HG03565 (cell line): Measurements from ENCODE around the gene AGBL5.

ENCODE experiments used
- ATAC-seq: cut with Tn5 transposase; IDR thresholded peaks from one replicate; pipeline ENCODE4 v1.9.1; 2021; ENCODE audit warnings: mild to moderate bottlenecking, moderate library complexity; ENCODE audit not compliant: unreplicated experiment

AGBL5 gene

DNA sequence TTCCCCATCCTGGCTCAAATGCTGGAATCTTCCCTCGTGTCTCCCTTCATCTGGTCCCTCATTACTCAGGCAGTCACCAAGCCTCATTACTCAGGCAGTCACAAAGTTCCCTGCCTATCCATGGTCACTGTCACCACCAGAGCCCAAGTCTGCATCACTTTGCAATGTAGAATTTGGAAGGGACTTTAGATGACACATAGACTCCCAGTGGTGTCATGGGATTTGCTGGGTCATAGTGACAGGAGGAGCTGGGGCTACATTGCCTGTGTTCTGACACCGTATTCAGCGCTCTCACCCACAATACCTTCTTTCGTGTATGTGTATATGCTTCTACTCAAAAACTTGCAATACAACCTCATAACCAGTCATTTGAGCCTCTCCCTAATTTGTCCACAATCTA, 24.9 kb downstream of the AGBL5 start:
- no peak for ATAC-seq

DNA sequence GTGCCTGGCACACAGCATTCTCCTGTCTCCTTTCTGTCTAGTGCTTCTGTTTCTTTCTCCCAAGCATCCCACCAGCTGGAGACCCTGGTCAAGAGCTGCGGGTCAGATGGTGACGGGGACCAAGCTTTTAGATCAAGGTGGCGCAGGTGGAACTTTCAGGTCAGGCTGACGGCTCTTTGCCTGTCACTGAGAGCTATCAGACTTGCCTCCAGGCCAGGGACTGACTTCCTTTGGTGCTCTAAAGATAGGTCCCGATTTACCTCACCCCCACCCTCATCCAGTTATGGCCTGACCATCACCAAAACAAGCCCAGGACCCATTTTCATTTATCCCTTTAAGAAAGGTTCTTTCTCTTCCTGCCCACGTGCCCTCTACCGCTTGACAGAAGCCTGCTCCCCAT, 25.8 kb downstream of the AGBL5 start:
- ATAC-seq, result no peak

DNA sequence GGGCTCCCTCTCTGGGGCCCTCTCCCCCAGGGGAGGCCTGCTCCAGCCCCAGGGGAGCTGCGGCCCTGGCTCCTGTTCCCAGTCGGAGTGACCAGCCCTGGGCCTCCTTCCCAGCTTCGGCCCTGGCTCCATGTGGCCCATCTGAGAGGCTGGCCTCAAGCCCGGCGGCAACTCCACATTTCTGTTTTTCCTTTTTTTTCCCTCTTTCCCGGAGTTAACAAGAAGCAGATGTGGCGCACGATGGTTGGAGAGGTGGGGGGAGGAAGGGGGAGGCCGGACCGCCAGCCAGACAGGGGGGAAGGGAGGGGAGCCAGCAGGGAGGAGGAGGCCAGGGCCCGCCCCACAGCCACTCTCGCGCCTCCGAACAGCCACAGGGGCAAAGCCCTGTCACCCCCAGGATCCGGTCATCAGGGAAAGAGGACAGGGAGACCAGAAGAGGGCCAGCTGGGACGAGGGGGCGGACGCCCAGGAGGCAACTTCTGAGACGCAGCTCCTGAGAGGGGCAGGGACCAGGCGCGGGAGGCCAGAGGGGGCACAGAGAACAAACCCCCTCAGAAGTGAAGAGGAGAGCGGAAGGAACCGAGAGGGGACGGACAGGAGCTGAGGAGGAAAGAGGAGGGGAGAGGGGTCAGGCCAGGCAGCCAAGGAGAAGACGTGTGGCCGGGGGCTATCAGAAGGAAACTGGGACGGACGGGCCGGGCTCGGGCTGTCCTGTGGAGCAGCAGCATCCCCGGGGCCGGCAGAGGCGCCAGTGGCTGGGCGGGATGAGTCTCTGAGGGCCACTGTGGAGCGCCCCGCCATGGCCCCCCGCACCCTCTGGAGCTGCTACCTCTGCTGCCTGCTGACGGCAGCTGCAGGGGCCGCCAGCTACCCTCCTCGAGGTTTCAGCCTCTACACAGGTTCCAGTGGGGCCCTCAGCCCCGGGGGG, 27.1 kb downstream of the AGBL5 start, which contains the start of gene EMILIN1:
TSS of gene EMILIN1 (plus strand) at position 349 of the 928 bp plus-strand sequence. CDS start at position 800, 451 bp downstream.
- ATAC-seq, result no peak

DNA sequence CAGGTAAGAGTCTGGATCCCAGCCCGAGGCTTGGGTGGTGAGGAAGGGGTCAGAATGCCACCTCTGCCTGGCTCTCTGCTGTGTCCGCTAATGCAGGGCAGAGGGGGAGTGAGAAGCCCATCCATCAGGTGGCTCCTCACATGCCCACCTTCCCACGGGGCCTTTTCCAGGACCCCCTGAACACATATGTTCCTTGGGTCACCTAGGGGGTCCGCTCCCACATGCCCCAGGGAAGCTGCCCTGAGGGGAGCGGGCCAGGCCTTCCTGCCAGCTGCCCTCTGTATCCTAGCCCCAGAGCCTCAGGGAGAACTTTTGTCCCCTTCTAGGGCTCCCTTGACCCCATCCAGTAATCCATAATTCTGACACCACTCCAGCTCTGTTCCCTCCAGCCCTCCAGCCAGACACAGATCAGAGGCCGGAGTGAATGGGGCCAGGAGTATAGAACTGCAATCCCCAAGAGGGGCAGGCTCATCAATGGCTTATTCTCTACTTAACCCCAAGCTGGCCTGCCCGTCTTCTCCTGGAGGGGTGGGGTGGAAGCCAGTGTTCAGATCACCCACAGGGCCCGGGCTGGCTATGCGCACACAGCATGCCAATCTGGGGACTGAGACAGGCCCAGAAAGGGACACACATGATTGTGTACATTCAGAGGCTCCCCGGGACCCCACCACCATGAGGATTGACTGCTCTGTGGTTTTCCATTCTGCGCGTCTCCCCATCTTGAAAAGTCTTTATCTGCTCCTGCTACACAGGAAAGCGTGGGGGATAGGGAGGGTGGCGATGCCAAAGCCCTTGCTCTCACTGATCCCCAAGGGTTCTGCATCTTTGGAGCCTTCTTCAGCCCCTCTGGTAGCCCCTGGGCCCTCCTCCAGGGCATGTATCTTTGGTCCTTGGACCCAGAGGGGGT, 28.0 kb downstream of the AGBL5 start:
- no peak for ATAC-seq

DNA sequence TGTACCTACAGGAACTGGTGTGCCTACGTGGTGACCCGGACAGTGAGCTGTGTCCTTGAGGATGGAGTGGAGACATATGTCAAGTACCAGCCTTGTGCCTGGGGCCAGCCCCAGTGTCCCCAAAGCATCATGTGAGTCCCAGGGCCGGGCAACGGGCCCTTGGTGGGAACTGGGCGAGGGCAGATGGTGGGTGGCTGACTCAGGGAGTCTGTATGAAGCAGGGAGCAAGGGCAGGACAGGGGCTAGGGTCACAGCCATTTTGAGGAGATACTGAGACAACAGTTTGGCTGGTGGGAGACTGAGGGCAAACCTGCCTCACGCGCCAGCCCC, 28.6 kb downstream of the AGBL5 start:
- no peak for ATAC-seq

DNA sequence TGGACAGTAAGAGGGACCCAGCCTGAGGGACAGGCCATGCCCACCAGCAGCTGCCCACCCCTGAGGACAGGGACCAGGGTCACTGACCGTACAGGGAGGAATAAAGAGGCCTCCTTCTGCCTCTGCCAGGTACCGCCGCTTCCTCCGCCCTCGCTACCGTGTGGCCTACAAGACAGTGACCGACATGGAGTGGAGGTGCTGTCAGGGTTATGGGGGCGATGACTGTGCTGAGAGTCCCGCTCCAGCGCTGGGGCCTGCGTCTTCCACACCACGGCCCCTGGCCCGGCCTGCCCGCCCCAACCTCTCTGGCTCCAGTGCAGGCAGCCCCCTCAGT, 29.1 kb downstream of the AGBL5 start:
- ATAC-seq, result no peak

DNA sequence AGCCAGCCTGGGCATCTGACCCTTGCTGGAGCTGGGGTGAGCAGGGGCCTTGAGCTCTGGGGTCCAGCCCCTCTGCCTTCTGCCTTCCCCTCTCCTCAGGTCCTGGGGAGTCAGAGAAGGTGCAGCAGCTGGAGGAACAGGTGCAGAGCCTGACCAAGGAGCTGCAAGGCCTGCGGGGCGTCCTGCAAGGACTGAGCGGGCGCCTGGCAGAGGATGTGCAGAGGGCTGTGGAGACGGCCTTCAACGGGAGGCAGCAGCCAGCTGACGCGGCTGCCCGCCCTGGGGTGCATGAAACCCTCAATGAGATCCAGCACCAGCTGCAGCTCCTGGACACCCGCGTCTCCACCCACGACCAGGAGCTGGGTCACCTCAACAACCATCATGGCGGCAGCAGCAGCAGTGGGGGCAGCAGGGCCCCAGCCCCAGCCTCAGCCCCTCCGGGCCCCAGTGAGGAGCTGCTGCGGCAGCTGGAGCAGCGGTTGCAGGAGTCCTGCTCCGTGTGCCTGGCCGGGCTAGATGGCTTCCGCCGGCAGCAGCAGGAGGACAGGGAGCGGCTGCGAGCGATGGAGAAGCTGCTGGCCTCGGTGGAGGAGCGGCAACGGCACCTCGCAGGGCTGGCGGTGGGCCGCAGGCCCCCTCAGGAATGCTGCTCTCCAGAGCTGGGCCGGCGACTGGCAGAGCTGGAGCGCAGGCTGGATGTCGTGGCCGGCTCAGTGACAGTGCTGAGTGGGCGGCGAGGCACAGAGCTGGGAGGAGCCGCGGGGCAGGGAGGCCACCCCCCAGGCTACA, 30.7 kb downstream of the AGBL5 start:
- ATAC-seq, result no peak

DNA sequence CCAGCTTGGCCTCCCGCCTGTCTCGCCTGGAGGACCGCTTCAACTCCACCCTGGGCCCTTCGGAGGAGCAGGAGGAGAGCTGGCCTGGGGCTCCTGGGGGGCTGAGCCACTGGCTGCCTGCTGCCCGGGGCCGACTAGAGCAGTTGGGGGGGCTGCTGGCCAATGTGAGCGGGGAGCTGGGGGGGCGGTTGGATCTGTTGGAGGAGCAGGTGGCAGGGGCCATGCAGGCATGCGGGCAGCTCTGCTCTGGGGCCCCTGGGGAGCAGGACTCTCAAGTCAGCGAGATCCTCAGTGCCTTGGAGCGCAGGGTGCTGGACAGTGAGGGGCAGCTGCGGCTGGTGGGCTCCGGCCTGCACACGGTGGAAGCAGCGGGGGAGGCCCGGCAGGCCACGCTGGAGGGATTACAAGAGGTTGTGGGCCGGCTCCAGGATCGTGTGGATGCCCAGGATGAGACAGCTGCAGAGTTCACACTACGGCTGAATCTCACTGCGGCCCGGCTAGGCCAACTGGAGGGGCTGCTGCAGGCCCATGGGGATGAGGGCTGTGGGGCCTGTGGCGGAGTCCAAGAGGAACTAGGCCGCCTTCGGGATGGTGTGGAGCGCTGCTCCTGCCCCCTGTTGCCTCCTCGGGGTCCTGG, 31.4 kb downstream of the AGBL5 start:
- no peak for ATAC-seq

DNA sequence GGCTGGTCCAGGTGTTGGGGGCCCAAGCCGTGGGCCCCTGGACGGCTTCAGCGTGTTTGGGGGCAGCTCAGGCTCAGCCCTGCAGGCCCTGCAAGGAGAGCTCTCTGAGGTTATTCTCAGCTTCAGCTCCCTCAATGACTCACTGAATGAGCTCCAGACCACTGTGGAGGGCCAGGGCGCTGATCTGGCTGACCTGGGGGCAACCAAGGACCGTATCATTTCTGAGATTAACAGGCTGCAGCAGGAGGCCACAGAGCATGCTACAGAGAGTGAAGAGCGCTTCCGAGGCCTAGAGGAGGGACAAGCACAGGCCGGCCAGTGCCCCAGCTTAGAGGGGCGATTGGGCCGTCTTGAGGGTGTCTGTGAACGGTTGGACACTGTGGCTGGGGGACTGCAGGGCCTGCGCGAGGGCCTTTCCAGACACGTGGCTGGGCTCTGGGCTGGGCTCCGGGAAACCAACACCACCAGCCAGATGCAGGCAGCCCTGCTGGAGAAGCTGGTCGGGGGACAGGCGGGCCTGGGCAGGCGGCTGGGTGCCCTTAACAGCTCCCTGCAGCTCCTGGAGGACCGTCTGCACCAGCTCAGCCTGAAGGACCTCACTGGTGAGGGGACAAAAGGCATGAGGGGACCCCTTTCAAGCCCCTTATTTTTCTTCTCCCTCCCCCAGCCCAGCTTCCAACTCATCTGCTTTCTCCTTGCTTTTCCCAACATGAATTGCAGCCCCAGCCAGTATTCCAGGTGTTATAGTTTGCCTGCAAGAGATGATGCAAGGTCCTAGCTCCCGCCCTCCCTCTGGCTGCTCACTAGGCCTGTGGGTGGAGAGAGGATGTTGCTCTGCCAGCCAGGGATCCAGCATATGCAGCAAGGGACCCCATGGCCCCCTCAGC, 32.2 kb downstream of the AGBL5 start:
- no peak for ATAC-seq

DNA sequence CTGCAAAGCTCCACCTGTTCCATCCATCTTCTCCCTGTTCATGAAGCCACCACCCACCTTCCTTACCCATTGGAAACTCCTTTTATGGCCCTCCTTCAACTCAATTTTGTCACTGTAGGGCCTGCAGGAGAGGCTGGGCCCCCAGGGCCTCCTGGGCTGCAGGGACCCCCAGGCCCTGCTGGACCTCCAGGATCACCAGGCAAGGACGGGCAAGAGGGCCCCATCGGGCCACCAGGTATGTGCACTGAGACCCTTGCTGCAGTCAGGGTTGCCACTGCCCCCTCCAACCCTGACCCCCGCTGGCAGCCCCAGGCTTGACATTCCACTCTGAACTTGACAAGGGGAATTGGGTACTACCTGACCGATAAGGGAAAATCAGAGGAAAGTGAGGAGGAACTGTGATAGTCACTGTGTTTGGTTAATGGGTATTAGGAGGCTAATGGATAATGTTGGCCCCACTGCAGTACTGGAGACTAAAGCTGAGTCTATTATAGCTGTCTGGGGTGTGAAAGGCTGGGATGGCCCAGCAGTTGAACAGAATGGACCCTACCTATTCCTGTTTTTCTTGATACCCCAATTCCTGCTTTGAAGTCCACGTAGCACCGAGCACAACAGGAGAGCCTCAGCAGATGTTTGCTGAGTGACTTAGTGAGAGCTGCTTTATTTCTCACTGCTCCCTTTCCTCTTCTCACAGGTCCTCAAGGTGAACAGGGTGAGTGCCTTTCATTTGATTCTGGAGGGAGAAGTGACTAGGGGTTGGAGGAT, 33.0 kb downstream of the AGBL5 start:
- ATAC-seq, result no peak

DNA sequence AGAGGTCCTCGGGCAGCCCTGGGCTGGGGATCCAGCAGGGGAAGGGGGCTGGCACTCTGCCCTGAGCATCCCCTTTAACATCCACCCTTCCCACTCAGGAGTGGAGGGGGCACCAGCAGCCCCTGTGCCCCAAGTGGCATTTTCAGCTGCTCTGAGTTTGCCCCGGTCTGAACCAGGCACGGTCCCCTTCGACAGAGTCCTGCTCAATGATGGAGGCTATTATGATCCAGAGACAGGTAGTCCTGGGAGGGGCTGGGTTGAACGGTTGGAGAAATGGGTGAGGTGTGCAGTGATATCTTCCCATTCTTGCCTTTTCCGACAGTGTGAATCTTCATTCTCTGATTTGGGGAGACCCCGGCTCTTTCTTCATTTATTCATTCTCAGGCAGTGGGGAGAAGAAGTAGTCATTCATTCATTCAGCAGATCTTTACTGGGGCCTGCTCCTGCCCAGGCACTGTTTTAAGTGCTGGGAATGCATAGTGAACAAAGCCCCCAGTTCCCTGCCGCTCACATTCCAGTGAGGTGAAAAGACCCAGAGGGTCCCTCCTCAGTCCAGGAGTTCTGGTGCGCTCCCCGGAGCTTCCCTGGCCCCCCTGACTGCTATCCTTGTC, 33.7 kb downstream of the AGBL5 start:
- ATAC-seq, result no peak

DNA sequence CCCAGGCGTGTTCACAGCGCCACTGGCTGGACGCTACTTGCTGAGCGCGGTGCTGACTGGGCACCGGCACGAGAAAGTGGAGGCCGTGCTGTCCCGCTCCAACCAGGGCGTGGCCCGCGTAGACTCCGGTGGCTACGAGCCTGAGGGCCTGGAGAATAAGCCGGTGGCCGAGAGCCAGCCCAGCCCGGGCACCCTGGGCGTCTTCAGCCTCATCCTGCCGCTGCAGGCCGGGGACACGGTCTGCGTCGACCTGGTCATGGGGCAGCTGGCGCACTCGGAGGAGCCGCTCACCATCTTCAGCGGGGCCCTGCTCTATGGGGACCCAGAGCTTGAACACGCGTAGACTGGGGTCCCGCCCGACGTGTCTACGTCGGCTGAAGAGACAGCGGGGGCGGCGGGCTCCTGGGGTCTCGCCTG, 34.2 kb downstream of the AGBL5 start:
- ATAC-seq, result no peak

DNA sequence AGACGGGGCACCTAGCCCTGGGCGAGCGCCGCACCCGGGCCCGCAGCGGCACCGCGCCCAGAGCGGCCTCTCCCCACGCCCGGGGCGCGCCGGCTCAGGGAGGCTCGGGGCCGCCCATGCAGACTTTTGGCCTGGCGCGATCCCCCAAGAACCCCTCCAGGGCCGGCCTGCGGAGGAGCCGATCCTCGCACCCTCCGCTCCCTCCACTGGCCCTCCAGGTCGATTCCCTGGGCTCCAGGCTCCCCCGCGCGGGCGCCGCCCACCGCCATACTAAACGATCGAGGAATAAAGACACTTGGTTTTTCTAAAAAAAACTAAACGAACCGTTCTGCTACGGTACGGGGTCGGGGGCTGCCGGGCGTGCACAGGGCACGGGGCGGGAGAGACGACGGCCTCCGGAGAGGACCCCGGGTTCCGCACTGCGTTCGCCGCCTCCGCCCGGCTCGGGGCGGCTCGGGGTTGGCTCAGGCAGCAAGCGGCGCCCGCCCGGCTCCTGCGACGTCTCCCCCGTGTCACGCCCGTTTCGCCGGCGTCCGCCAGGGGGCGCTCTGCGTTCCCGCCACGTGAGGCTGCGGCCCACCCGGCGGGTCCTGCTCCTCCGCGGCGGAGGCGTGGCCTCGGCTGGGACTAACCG, 34.7 kb downstream of the AGBL5 start:
- peak; percentile 82 for ATAC-seq

DNA sequence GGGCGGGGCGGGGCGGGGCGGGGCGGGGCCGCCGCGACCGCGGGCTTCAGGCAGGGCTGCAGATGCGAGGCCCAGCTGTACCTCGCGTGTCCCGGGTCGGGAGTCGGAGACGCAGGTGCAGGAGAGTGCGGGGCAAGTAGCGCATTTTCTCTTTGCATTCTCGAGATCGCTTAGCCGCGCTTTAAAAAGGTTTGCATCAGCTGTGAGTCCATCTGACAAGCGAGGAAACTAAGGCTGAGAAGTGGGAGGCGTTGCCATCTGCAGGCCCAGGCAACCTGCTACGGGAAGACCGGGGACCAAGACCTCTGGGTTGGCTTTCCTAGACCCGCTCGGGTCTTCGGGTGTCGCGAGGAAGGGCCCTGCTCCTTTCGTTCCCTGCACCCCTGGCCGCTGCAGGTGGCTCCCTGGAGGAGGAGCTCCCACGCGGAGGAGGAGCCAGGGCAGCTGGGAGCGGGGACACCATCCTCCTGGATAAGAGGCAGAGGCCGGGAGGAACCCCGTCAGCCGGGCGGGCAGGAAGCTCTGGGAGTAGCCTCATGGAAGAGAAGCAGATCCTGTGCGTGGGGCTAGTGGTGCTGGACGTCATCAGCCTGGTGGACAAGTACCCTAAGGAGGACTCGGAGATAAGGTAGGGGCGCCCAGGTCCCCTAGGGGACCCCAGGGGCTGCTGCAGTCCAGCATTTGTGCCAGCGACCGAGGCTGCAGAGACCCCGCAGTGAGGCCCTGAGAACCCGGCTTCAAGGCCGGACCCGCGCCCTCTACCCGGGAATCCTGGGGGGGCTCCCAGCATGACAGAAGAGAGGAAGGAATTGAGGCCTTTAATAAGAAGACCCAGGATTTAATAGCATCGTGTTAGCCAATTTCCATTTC, 35.5 kb downstream of the AGBL5 start, which contains the start of gene KHK:
TSS of gene KHK (plus strand) at position 49 of the 870 bp plus-strand sequence. CDS start at position 537, 488 bp downstream.
- no peak for ATAC-seq

DNA sequence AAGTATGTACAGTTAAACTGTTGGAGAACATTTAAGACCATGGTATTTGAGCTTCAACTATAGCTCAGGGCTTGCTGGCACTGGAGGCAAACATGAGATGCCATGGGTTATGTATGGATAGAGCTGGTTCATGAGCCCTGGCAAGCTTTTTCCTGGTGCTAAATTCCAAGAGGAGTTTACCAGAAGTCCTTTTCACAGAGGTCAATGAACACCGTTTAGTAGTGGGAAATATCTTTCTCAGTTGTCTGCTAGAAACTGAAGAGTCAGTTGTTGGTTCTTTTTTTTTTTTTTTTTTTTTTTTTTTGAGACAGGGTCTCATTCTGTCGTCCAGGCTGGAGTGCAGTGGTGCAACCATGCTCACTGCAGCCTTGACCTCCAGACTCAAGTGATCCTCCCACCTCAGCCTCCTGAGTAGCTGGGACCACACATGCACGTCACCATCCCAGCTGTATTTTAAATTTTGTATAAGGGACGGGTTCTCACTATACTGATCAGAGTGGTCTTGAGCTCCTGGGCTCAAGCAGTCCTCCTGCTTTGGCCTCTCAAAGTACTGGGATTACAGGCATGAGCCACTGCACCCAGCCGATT, 36.4 kb downstream of the AGBL5 start:
- no peak for ATAC-seq

DNA sequence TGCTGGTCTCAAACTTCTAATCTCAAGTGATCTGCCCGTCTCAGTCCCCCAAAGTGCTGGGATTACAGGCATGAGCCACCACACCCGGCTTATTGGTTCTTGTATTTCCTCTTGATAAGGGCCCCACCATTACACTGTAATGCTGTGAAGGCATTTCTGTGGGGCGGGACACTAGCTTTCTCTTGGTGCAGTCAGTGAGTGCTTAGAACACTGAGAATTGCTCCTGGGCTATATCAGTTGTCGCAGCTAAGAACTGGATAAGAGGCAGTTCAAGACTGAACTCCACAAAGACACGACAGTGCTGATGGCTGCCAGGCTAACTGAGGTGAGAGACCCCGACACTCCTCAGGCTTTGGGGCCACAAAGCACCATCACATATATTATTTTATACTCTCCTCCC, 37.2 kb downstream of the AGBL5 start:
- no peak for ATAC-seq
